Common myeloid progenitor, CD34-positive (primary cell): ENCODE results near the gene UBL3.

ENCODE experiments used
- CTCF ChIA-PET: fragments of 350-600 bp; sonication (Branson Sonifier 250); formaldehyde crosslinking; loops from one replicate; lab custom pipeline; 2021; ENCODE audit warnings: antibody characterized with exemption; lab: Charles Lee
- POLR2A ChIA-PET: fragments of 350-600 bp; sonication (Branson Sonifier 250); formaldehyde crosslinking; loops from one replicate; lab custom pipeline; 2021; ENCODE audit warnings: antibody characterized with exemption; lab: Charles Lee
- DNase-seq, 3 donors: peaks; one replicate each; pipeline versions ENCODE4 v3.0.0 to v3.0.0-alpha.2; 2013
- H3K27ac ChIP-seq, 2 experiments: 1 replicate in 1 of 2; 2 replicates in 1 of 2; pipeline ENCODE4 v1.7.0; 2013; ENCODE audit warnings: inconsistent platforms in 2 of 2, low read length in 2 of 2, mild to moderate bottlenecking in 2 of 2, low read depth in 1 of 2, moderate library complexity in 1 of 2; ENCODE audit not compliant: severe bottlenecking in 2 of 2, insufficient read depth in 1 of 2, poor library complexity in 1 of 2
- H3K27me3 ChIP-seq, 5 experiments: replicated peaks in 2 of 5; 1 replicate in 3 of 5; 2 replicates in 2 of 5; pipeline versions ENCODE4 v1.6.1 to v1.7.0; 2013; ENCODE audit warnings: low read length in 4 of 5, mild to moderate bottlenecking in 2 of 5, moderate library complexity in 2 of 5, inconsistent platforms in 1 of 5; ENCODE audit not compliant: insufficient read depth in 5 of 5, control insufficient read depth in 4 of 5
- H3K36me3 ChIP-seq, 4 experiments: 1 replicate in 2 of 4; 2 replicates in 2 of 4; pipeline versions ENCODE4 v1.6.1 to v1.7.0; 2013; ENCODE audit warnings: low read length in 3 of 4, control low read depth in 1 of 4, mild to moderate bottlenecking in 1 of 4; ENCODE audit not compliant: control insufficient read depth in 4 of 4, insufficient read depth in 4 of 4
- H3K4me1 ChIP-seq, 4 experiments: 1 replicate in 3 of 4; 2 replicates in 1 of 4; pipeline versions ENCODE4 v1.6.1 to v1.7.1; 2013; ENCODE audit warnings: low read length in 3 of 4, mild to moderate bottlenecking in 3 of 4, control low read depth in 1 of 4, inconsistent platforms in 1 of 4, moderate library complexity in 1 of 4; ENCODE audit not compliant: control insufficient read depth in 4 of 4, insufficient read depth in 4 of 4; ENCODE audit errors: control extremely low read depth in 1 of 4
- H3K4me3 ChIP-seq, 7 experiments: 1 replicate in 4 of 7; 2 replicates in 3 of 7; pipeline versions ENCODE4 v1.5.1 to v1.7.0; 2013; ENCODE audit warnings: mild to moderate bottlenecking in 7 of 7, low read length in 6 of 7, moderate library complexity in 6 of 7, inconsistent platforms in 2 of 7, low read depth in 2 of 7, control low read depth in 1 of 7; ENCODE audit not compliant: insufficient read depth in 4 of 7, control insufficient read depth in 1 of 7; ENCODE audit errors: extremely low read depth in 1 of 7
- H3K9me3 ChIP-seq, 5 experiments: 1 replicate in 4 of 5; 2 replicates in 1 of 5; pipeline versions ENCODE4 v1.6.1 to v1.7.1; 2013; ENCODE audit warnings: low read length in 4 of 5, mild to moderate bottlenecking in 2 of 5, inconsistent platforms in 1 of 5, low read depth in 1 of 5, moderate library complexity in 1 of 5; ENCODE audit not compliant: control insufficient read depth in 4 of 5, insufficient read depth in 2 of 5; ENCODE audit errors: control extremely low read depth in 1 of 5
- WGBS: methylation state at CpG from one replicate; pipeline ENCODE4 v1.1.5; 2013; ENCODE audit not compliant: insufficient coverage; 5-methylcytosine and 5-hydroxymethylcytosine counted together

UBL3 gene

DNA sequence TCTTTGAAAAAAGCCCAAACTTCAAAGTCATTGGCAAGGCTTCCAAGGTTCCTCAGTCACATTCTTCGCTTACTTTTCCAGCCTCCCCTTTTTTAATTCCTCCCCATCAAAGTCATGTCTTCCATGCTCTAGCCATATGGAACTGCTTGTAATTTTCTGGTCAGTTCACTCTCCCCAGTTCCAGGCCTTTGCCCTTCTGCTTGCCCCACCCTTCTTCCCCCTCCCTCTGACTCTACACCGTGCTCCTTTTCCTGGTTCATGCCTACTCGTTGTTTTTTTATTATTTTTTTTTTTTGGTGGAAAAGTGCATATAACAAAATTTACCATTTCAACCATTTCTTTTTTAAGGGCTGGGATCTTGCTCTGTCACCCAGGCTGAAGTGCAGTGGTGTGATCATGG lies 102.3 kb downstream of the UBL3 start:
- Histone ChIP-seq H3K9me3 (no peaks in the 10 kb centered on the region), H3K36me3 (no peaks in the 10 kb centered on the region), H3K27me3 (no peaks in the 10 kb centered on the region), H3K4me1 (peaks cover 0 to 2% (median 0%) of the 10 kb centered on the region in 4 experiments), H3K4me3 (no peak overlapping the region), H3K27ac (no peak overlapping the region)
- no peak for DNase-seq
- WGBS: 100% methylated on average over 1 of the region's 3 CpGs
- ChIA-PET POLR2A (no interaction called here), CTCF (no interaction called here)

DNA sequence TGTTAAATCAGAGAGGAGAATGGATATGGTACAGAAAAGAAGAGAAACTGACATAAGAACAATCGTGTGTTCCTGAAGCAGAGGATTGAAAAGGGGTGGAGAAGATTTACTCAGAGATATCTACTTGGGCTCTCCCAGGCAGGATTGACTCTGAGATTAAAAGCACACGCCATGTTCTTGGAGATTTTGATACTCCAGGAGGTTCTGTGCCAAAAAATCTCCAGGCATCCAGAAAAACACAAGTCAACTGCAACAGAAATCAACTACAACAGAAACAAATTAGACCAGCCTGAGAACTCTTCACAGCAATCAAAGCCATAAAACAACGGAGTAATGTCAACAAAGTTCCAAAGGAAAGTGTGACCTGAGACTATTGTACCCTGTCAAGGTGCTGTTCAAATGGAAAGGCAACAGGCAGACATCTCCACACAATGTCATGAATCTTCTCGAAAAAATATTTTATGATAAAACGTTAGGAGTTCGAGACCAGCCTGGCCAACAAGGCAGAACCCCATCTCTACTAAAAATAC lies 104.2 kb downstream of the UBL3 start:
- WGBS: 100% methylated on average over 1 of the region's 6 CpGs
- no peak for DNase-seq
- no peaks in the 10 kb centered on the region for H3K27me3 ChIP-seq
- H3K9me3 ChIP-seq: no peaks in the 10 kb centered on the region
- no peak overlapping the region for H3K27ac ChIP-seq
- H3K4me3 ChIP-seq: no peak overlapping the region
- ChIA-PET CTCF (no interaction called here), POLR2A (no interaction called here)
- no peaks in the 10 kb centered on the region for H3K36me3 ChIP-seq
- peaks cover 0 to 2% (median 0%) of the 10 kb centered on the region in 4 experiments for H3K4me1 ChIP-seq

DNA sequence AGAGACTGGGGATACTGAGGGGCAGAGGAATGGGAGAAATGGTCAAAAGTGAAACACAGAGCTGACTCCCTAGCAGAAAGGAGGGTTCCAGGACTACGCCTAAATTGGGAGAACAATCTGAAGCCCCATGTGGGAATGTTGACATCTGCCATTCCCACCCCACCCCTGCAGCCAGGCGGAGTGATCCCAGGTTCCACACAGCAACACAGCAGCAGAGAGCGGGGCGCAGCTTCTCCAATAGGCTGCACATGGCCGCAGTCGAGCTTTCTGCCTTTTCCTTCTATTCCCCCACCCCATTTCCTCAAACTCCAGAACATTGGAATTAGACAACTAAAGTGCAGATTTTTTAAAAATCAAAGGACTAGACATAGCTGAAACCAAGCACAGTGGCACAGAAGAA lies 104.7 kb downstream of the UBL3 start:
- CTCF ChIA-PET: no interaction called here
- POLR2A ChIA-PET: no interaction called here
- no peaks in the 10 kb centered on the region for H3K9me3 ChIP-seq
- H3K4me3 ChIP-seq: no peak overlapping the region
- H3K27ac ChIP-seq: no peak overlapping the region
- no peak for DNase-seq
- H3K27me3 ChIP-seq: no peaks in the 10 kb centered on the region
- peaks cover 0 to 2% (median 0%) of the 10 kb centered on the region in 4 experiments for H3K4me1 ChIP-seq
- WGBS: 95% methylated on average over 6 of the region's 6 CpGs
- no peaks in the 10 kb centered on the region for H3K36me3 ChIP-seq

DNA sequence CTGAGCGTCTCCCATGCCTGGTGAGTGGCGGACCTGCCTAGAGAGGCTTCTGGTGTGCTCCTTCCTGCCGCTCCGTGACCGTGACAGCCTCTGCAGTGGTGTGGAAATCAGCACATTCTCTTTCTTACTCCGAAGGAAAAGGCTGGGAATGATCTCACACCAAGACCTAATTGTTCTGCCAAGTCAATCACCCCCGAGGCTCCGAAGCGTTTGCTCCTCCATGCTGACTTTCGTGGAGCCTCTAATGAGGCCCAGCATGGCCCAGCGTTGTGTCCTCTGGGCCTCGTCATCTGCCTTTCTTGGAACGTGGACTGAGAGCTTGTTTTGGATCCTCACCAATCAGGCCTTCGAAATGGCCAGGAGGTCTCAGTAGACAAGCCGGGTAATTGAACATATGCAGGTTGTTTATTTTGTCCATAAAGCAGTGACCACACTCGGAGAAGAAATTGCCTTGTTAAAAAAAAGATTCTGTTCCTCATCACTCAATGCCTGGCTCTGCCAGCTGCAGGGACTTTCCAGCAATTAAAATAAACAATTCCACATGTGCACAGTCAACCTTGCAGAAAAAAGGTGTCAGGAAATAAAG lies 107.1 kb downstream of the UBL3 start:
- CTCF ChIA-PET: interaction anchor here (3.0 kb wide), 1 partner anchor 10 kb away, joined by 7 read pairs; no protein-coding TSS in a partner anchor
- Histone ChIP-seq H3K4me3 (no peak overlapping the region), H3K27ac (no peak overlapping the region), H3K9me3 (no peaks in the 10 kb centered on the region), H3K4me1 (peaks cover 0 to 2% (median 0%) of the 10 kb centered on the region in 4 experiments), H3K36me3 (no peaks in the 10 kb centered on the region), H3K27me3 (no peaks in the 10 kb centered on the region)
- DNase-seq: peak in 2 of 3 donors; percentile 18 to 39
- 95% methylated on average over 15 of the region's 16 CpGs for WGBS
- POLR2A ChIA-PET: no interaction called here

DNA sequence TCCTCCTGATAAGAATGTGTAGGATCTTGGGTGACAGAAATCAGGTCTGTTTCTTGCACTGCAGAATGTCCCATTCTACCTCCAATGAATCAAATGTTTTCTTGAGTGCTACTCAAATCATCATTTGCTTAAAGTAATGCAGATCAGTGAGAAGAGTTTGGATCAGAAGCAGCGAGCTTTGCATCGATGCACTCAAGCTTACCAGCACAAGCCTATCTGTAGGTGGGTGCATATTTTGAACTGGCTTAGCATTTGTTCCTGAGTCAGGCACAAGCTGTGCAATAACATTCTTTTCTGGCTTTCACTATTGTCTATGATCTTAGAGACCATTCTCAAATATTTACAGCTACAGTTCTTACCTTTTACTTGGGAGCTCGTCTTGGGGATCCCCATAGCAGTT lies 109.5 kb downstream of the UBL3 start:
- ChIA-PET CTCF (interaction anchor here (1.0 to 1.5 kb wide), 2 partner anchors 11 to 16 kb away, joined by 3 to 4 read pairs; no protein-coding TSS in a partner anchor), POLR2A (no interaction called here)
- Histone ChIP-seq H3K4me3 (no peak overlapping the region), H3K9me3 (no peaks in the 10 kb centered on the region), H3K27ac (no peak overlapping the region), H3K36me3 (no peaks in the 10 kb centered on the region), H3K4me1 (peaks cover 0 to 2% (median 0%) of the 10 kb centered on the region in 4 experiments), H3K27me3 (no peaks in the 10 kb centered on the region)
- 100% methylated on average over 3 of the region's 3 CpGs for WGBS
- DNase-seq: no peak

DNA sequence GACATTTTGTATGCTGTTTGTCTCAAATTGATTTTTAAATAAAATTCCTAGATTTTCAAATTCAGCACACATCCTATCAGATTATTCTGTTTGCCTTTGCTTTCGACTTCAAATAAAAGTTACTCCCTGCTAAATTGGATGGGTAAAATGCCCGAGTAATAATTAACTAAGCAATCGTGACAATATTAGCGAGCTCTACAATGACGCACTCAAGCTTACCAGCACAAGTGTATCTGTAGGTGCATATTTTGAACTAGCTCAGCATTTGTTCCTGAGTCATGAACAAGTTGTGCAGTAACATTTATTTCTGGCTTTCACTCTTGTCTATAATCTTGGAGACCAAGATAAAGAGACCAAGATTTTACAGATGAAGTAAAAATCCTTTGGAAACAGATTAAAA lies 113.4 kb downstream of the UBL3 start:
- Histone ChIP-seq H3K4me1 (peaks cover 3 to 14% (median 11%) of the 10 kb centered on the region in 4 experiments), H3K9me3 (no peaks in the 10 kb centered on the region), H3K27ac (no peak overlapping the region), H3K27me3 (peaks cover 0 to 4% (median 0%) of the 10 kb centered on the region in 5 experiments), H3K4me3 (no peak overlapping the region), H3K36me3 (no peaks in the 10 kb centered on the region)
- CTCF ChIA-PET: no interaction called here
- WGBS: 97% methylated on average over 4 of the region's 5 CpGs
- POLR2A ChIA-PET: no interaction called here
- DNase-seq: no peak

DNA sequence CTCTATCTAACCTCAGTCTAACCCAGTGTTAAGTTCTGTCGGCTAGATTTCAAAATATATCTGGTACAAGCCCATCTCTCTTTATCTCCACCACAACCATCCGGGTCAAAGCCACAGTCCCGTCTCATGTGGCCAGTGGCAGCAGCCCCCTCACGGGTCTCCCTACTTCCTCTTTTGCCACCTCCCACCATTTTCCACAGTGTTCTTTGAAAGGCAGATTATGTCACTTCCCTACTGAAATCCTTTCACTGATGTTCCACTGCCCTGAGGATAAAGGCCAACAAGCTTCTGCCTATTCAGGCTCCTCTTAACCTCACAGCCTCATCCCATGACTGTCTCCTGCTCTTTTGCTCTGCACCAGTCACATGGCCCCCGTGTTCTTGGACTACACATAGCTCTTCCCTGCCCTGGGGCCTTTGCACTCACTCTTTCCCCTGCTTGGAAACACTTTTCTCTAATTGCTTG lies 117.2 kb downstream of the UBL3 start:
- 21% methylated on average over 5 of the region's 5 CpGs for WGBS
- POLR2A ChIA-PET: no interaction called here
- peak; percentile 61 to 90 (median 88) for DNase-seq

More for the DNA sequence above, 117.2 kb downstream of the UBL3 start:
- H3K27me3 ChIP-seq: peaks cover 2 to 20% (median 4%) of the 10 kb centered on the region in 5 experiments
- H3K4me3 ChIP-seq: no peak overlapping the region
- no peaks in the 10 kb centered on the region for H3K9me3 ChIP-seq
- H3K27ac ChIP-seq: no peak overlapping the region
- H3K4me1 ChIP-seq: peaks cover 6 to 15% (median 11%) of the 10 kb centered on the region in 4 experiments
- CTCF ChIA-PET: no interaction called here
- no peaks in the 10 kb centered on the region for H3K36me3 ChIP-seq
